PFSK-1 (cell line): ENCODE data around the gene VGLL4.

ENCODE experiments used
- FOXP2 ChIP-seq: optimal IDR thresholded peaks from 2 replicates; pipeline ENCODE3; 2011; ENCODE audit warnings: borderline replicate concordance, control low read depth, inconsistent platforms; ENCODE audit not compliant: insufficient read depth; ENCODE audit errors: extremely low read length, extremely low read depth
- POLR2AphosphoS5 ChIP-seq: IDR thresholded peaks from 2 replicates; pipeline ENCODE4 v1.6.1; 2012; ENCODE audit warnings: low read depth, mild to moderate bottlenecking, control low read depth, low read length, moderate library complexity
- REST ChIP-seq, 2 experiments: IDR thresholded peaks; 2 replicates each; pipeline versions ENCODE4 v1.6.1 to v1.8.0; 2011 to 2012; ENCODE audit warnings: low read depth in 2 of 2, low read length in 2 of 2, control low read depth in 1 of 2, inconsistent platforms in 1 of 2, mild to moderate bottlenecking in 1 of 2, moderate library complexity in 1 of 2; ENCODE audit not compliant: insufficient read depth in 1 of 2
- TAF1 ChIP-seq: IDR thresholded peaks from 2 replicates; pipeline ENCODE4 v1.6.1; 2012; ENCODE audit warnings: low read length, control low read depth, borderline replicate concordance; ENCODE audit not compliant: insufficient read depth

- TF ChIP-seq TAF1 (no peak), FOXP2 (no peak), POLR2AphosphoS5 (no peak), REST (IDR thresholded peaks at IDR 0.05; ENCODE audit: insufficient read depth in 1 of 2, low read depth in 2 of 2, low read length in 2 of 2) (no peak)
Measured at GRCh38 chr3:11625376-11626083, 18.2 kb downstream of the VGLL4 start.
